AG09319 (cell line): ENCODE measurements around the gene OR2C1.

Experiments
- DNase-seq: peaks from one replicate; pipeline ENCODE4 v3.0.0-alpha.2; 2010; ENCODE audit warnings: low read depth; ENCODE audit errors: extremely low read depth
- TF ChIP-seq, protein P1 (sequence below): IDR thresholded peaks from 2 replicates; pipeline ENCODE4 v1.5.1; 2011; ENCODE audit warnings: low read depth, mild to moderate bottlenecking, inconsistent platforms, low read length, moderate library complexity

The OR2C1 gene

DNA sequence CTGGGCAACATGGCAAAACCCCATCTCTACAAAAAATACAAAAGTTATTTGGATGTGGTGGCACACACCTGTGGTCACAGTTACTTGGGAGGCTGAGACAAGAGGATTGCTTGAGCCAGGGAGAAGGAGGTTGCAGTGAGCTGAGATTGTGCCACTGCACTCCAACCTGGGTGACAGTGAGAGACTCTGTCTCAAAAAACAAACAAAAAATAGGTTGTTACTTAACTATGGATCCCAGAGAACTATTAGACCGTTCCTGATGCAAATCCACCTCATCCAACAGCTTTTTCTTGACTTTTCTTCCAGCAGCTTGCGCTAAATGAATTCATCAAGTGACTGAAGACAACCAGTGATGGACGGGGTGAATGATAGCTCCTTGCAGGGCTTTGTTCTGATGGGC, at the start of gene OR2C1:
OR2C1 (plus strand) TSS at position 301 of the 400 bp plus-strand sequence; CDS start at position 353, 52 bp downstream.
- TF ChIP-seq, protein P1, sequence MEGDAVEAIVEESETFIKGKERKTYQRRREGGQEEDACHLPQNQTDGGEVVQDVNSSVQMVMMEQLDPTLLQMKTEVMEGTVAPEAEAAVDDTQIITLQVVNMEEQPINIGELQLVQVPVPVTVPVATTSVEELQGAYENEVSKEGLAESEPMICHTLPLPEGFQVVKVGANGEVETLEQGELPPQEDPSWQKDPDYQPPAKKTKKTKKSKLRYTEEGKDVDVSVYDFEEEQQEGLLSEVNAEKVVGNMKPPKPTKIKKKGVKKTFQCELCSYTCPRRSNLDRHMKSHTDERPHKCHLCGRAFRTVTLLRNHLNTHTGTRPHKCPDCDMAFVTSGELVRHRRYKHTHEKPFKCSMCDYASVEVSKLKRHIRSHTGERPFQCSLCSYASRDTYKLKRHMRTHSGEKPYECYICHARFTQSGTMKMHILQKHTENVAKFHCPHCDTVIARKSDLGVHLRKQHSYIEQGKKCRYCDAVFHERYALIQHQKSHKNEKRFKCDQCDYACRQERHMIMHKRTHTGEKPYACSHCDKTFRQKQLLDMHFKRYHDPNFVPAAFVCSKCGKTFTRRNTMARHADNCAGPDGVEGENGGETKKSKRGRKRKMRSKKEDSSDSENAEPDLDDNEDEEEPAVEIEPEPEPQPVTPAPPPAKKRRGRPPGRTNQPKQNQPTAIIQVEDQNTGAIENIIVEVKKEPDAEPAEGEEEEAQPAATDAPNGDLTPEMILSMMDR, result no peak
- no peak for DNase-seq

DNA sequence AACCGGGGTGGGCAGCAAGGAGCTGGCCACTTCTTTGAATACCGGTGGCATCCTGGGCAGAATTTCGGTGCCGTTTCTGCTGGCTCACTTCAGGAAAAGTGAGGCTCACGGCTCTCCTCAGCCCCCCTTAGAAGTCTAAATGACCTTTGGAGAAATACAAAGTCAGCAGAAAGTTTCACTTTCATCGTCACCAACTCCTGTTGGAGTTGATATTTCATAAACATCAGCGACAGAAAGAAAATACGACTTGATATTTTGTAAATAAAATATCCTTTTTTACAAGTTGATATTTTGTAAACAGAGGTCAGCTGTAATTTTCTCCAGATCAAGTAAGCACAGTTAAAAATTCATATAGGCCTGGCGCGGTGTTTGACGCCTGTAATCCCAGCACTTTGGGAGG, 49.6 kb upstream of the OR2C1 start:
- TF ChIP-seq, protein P1, result no peak
- DNase-seq, result no peak

DNA sequence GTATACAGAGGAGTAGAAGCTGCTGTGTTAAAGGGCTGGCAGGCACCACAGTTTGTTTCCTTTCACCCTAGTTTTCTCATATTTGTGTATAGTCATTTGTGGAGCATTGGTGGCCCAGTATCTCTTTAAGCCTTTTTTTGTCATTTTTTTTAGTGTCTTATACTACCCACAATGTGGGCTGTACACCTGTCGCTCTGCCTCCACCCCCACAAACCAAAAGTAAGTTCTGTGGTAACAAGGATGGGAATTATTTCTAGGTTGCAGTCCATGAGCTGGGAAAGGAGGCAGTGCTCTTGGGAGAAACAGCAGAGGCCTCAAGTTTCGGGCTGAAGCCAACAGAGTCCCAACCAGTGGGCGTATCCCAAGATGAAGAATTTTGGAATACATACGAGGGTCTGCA, 44.2 kb upstream of the OR2C1 start:
- DNase-seq, result no peak
- TF ChIP-seq, protein P1, result no peak

DNA sequence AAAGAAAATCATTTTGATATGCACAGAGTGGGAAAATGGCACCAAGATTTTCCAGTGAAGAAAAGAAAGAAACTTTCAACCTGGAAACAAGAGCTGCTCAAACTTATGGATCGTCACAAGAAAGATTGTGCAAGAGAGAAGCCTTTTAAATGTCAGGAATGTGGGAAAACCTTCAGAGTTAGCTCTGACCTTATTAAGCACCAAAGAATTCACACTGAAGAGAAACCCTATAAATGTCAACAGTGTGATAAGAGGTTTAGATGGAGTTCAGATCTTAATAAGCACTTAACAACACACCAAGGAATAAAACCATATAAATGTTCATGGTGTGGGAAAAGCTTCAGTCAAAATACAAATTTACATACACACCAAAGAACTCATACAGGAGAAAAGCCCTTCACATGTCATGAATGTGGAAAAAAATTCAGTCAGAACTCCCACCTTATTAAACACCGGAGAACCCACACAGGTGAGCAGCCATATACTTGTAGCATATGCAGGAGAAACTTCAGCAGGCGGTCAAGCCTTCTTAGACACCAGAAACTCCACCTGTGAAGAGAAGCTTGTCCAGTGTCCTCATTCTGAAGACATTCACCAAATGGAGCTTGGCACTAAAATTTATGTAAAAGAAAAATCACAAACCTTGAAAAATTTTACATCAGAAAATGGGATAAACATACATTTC, 38.2 kb upstream of the OR2C1 start:
- no peak for DNase-seq
- TF ChIP-seq, protein P1, result no peak

DNA sequence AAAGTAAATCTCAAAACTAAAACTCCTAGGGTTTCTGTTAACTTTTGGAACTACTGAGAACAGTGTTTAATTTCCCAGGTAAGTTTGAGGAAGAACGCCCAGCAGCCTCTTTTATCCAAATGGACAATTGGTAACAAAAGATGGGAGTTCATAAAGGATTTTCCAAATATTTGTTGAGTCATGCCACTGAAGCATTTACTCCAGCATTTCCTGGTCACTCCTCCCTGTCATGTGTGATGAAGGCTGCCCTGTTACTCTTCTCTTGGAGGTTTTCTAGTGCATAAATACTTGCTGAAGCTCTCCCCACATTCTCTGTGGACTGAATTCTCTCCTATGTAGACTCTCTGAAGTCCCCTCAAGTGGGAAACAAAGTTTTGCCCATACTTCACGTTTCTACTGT, 33.9 kb upstream of the OR2C1 start:
- TF ChIP-seq, protein P1, result no peak
- no peak for DNase-seq

DNA sequence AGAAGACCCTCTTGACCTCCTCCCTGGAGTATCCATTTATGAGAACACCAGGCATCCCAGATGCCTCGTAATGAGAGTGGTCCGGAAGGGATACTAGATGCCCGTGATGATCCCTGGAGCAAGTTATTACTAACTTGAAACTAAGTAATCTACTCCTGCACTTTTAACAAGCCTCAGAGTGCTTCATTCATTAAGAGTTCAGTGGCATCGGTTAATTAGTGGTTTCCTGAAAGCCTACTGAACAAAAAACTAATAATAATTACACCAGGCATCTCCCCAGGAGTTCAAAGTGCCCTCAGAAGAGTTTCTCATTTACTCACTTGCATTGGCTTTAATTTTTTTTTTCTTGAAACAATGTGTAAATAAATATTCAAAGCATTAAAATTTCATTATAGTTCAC, 28.2 kb upstream of the OR2C1 start:
- DNase-seq, result no peak

DNA sequence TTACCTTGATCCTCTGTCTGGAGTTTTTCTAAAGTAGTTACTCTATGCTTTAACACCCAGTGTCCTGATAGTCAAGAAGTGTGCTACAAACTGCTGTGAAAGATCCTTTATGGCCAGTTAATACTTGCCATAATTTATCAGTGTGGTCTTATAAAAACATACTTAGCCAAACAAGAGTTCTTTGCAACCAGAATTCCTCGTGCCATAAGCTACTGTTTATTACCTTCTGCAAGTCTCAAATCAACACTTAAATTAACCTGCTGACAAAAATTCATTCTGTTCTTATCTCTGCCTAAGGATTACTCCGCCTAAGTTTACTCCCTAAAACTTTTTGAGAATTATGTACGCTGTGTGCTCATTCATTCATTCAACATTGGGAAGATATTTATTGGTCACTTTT, 27.6 kb upstream of the OR2C1 start:
- DNase-seq, result no peak
- TF ChIP-seq, protein P1, result no peak

More for the DNA sequence above, 28.2 kb upstream of the OR2C1 start:
- TF ChIP-seq, protein P1, result no peak
